GM12875 (cell line): ENCODE results near the gene CEBPE.

Source experiments
- H3K4me3 ChIP-seq: one replicate; pipeline ENCODE4 v1.5.1; 2011; ENCODE audit warnings: low read depth, low read length, control low read depth
- TF ChIP-seq, protein P1 (sequence below): IDR thresholded peaks from 2 replicates; pipeline ENCODE4 v1.5.1; 2011; ENCODE audit warnings: low read depth, mild to moderate bottlenecking, control low read depth, inconsistent platforms, low read length, moderate library complexity, borderline replicate concordance; ENCODE audit not compliant: insufficient read depth

Gene CEBPE

DNA sequence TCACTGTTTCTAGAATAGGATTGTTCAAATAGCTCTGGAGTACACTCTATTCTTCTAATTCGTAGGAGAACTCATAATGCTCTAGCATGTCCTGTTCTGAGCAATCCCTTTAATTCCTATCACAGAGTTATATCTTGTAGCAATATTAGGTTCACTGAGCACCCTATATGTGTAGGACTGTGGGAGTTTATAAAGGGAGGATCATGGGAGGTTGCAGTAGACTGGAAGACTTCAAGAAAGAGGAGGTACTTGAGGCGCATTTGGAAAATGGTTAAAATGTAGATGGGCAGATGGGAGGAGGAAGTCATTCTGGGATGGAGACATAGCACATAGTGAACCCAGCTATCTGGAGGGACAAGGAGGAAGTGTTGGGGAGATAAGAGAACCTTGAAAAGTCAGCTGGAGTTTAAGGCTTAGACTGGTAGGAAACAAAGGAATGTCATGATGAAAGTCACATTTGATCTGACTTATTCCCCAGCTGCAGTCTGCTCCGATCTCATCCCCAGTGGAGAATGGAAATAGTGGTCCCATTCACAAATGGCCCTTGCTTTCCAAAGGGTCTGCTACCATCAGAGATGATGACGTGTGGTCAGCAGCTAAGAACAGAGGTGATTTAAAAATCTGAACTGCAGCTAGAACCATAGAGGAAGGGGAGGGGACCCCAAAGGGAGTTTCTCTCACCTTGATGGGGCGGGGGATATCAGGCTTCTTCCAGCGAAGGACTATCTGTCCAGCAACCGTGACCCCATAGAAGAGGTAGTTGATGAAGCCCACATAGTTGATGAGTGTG, 10.1 kb upstream of the CEBPE start:
- TF ChIP-seq, protein P1, sequence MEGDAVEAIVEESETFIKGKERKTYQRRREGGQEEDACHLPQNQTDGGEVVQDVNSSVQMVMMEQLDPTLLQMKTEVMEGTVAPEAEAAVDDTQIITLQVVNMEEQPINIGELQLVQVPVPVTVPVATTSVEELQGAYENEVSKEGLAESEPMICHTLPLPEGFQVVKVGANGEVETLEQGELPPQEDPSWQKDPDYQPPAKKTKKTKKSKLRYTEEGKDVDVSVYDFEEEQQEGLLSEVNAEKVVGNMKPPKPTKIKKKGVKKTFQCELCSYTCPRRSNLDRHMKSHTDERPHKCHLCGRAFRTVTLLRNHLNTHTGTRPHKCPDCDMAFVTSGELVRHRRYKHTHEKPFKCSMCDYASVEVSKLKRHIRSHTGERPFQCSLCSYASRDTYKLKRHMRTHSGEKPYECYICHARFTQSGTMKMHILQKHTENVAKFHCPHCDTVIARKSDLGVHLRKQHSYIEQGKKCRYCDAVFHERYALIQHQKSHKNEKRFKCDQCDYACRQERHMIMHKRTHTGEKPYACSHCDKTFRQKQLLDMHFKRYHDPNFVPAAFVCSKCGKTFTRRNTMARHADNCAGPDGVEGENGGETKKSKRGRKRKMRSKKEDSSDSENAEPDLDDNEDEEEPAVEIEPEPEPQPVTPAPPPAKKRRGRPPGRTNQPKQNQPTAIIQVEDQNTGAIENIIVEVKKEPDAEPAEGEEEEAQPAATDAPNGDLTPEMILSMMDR = no peak

DNA sequence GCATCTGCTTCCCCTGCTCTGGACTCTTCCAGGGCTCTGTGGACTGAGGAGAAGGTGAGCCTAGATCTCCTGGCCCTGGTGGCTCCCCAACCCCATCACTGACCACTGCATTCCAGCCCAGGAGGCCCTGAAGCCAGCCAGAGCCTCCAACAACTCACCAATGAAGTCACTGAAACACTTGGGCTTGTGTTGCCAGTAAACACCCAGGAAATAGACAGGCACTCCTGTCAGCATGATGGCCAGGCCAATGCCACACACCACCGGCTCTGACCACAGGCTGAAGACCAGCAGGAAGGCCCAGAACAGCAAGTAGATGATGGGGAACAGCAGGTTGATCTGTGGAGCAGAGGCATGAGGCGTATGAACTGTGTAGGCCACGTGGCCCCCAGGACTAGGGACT, 8.8 kb upstream of the CEBPE start:
- TF ChIP-seq, protein P1 = no peak

More for the DNA sequence above, 10.1 kb upstream of the CEBPE start:
- no peak overlapping the region for H3K4me3 ChIP-seq

DNA sequence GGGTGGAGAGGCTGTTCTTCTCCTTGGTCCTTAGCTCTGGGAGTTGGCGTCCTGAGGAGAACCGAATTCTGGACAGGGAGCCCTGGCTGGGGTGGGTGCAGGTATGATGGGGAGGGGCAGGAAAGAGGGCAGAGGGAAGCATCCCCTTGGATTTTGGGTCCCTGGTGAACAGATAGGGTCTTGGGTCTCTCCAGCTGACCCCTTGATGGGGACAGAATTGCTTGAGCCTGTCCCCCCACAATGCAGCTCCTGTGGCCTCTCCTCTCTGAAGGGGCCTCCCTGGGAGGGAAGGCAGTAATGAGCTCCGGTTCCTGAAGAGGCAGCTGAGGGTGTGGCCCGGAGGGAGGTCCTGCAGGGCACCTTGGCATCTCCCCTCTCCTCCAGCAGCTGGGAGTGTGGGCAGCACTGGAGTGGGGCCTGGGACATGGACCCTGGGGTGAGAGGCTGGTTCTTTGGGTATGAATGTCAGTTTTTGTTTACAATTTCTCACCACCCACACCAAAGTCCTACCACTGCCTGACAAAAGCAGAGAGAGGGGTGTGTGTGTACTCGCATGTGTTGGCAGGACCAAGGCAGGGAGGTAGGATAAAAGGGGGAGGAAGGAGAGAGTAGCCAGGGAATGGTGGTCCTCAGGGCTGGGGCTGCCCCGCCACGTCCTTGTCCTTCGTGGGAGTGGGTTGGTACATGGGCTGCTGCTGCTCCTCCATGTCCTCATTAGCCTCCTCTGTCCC, 7.7 kb upstream of the CEBPE start:
- TF ChIP-seq, protein P1 = no peak
- no peak overlapping the region for H3K4me3 ChIP-seq

More for the DNA sequence above, 8.8 kb upstream of the CEBPE start:
- H3K4me3 ChIP-seq = no peak overlapping the region

DNA sequence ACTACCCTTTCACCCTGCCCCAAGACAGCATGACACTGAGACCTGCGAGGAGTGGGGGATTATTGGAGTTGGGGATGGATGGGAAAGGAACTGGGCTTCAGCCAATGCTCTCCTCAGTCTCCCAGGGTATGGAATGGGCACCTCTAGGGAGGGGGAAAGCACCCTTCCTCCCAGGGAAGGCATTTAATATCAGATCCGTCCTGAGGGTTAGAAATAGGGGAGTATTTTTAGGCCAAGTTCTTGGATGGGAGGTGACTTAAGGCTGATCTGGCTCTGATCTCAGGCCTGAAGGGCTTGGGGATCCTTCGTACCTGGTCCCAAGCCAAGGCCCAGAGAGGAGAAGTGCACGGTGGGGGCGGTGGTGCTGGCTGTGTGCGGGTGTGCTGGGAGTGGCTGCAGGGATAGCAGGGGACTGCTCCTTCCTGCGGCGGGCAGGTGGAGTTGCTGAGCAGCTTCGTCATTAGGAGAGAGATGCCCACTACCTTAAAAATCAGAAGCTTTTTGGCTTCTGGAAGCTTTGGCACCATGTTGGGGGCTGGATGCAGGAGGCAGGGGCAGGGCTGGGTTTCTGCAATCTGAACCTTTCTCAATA, 7.0 kb upstream of the CEBPE start:
- TF ChIP-seq, protein P1 = no peak
- no peak overlapping the region for H3K4me3 ChIP-seq

DNA sequence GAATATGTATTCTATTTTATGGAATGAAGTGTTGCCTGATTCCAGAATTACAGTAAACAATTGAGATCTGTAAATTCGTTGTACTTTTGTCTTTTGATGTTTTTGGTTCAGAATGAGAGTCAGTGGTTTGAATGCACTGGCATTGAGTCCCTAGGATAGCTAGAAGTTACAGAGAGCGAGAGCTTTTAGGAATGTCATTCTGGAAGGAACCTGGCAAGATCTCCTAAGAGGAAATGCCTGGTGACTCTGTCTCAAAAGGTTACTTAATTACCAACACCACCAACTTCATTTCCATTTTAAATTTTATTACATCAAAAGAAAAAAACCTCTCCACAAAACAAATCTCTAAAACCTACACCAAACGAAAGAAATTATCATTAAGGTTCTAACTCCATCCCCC, 6.0 kb upstream of the CEBPE start:
- TF ChIP-seq, protein P1 = no peak
- H3K4me3 ChIP-seq = no peak overlapping the region

DNA sequence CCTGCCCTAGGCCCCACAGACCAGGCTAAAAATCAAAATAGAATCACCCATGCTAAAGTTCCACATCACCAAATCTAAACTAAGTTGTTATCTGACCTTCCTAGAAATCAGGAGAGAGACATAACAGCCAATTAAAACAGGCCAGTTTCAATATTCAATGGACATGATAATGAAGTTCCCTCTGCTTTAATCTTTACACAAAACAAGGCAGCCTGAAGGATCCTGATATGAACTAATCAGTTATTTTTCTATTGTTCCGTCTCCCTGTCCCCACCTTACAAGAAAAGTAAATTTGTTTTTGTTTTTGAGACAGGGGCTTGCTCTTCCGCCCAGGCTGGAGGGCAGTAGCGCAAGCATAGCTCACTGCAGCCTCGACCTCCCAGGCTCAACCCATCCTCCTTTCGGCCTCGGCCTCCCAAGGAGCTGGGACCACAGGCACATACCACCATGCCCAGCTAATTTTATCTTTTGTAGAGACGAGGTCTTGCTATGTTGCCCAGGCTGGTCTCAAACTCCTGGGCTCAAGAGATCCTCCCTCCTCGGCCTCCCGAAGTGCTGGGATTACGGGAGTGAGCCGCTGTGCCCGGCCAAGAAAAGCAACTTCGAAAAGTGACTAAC, 5.4 kb upstream of the CEBPE start:
- TF ChIP-seq, protein P1 = no peak

DNA sequence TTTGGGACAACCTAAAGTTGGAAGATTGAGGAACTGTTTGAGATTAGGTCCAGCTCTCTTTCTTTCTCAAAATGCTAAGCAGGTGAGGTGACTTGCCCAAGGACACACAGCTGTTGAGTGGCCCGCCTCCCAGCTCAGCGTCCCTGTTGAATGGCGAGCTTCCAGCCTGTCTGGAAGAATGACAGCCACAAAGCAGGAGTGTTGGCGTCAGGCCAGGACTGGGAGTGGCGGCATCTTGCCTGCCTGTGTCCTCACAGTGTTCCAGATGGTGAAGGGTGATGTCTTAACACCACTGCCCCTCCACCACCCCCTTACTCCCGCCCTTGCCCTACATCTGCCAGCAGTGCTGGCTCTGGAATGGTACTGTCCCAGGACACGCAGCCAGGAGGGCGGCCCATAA, 4.4 kb upstream of the CEBPE start:
- no peak overlapping the region for H3K4me3 ChIP-seq
- TF ChIP-seq, protein P1 = no peak

More for the DNA sequence above, 5.4 kb upstream of the CEBPE start:
- no peak overlapping the region for H3K4me3 ChIP-seq
